ENCODE data around the gene EEF2K.
"Not testable (repeated sequence)": the region's sequence is repeated elsewhere in the genome, so short reads cannot be mapped to it uniquely, and the experiment has no call there.

EEF2K gene

GRCh38 chr16:22206013-22206841 lies at the start of gene EEF2K:
TSS of gene EEF2K (plus strand) at chr16:22206278. CDS start at chr16:22225730, 19,452 bp downstream.
- Histone ChIP-seq H3K36me3 (ENCODE audit: control insufficient read depth, insufficient read depth, low read length) (no peaks in the 10 kb centered on the region), H3K9ac (ENCODE audit: low read length) (peak within 1 kb of the TSS; percentile 78), H3K4me1 (ENCODE audit: control insufficient read depth, insufficient read depth, low read length) (peaks cover 26% of the 10 kb centered on the region), H3K27me3 (ENCODE audit: control insufficient read depth, insufficient read depth, low read length) (no peaks in the 10 kb centered on the region), H3K9me3 (ENCODE audit: control insufficient read depth, low read length) (no peaks in the 10 kb centered on the region), H3K4me3 (ENCODE audit: low read length) (peak within 1 kb of the TSS; percentile 67)

GRCh38 chr16:22161401-22161800 lies 44.7 kb upstream of the EEF2K start:
- Histone ChIP-seq H3K4me1 (ENCODE audit: control insufficient read depth, insufficient read depth, low read length) (peaks cover 5% of the 10 kb centered on the region), H3K36me3 (ENCODE audit: control insufficient read depth, insufficient read depth, low read length) (no peaks in the 10 kb centered on the region), H3K9ac (ENCODE audit: low read length) (no peak overlapping the region), H3K27me3 (ENCODE audit: control insufficient read depth, insufficient read depth, low read length) (peaks cover 17% of the 10 kb centered on the region), H3K9me3 (ENCODE audit: control insufficient read depth, low read length) (no peaks in the 10 kb centered on the region), H3K4me3 (ENCODE audit: low read length) (no peak overlapping the region)

DNA sequence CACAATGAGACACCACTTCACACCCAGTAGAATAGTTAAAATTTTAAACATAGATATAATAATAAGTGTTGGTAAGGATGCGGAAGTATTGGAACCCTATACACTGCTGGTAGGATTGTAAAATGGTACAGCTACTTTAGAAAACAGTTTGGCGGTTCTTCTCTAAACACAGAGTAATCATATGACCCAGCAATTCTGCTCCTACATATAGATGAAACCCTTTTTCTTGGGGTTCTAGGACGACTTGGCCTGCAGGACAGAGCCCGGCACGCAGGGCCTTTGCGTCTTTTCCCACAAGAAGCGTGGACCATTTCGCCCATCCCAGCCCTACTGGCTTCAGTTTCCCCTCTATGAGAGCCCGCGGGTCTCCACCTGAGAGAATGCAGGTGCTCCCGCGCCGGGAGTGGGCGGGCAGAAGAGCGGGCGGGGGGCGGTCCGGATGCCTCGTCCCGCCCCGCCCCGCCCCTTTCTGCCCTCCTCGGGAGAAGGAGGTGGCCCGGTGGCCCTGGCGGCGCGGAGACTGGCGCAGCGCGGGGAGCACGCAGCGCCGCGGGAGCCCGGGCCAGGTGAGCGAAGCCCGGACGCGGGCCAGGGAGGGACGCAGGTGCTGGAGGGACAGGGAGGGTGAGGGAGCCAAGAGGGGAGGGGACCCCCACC lies 44.0 kb upstream of the EEF2K start, which contains the start of gene SDR42E2:
SDR42E2 (plus strand) TSS at position 508 of the 657 bp plus-strand sequence. CDS start 3,077 bp downstream, outside the sequence.
- H3K4me3 ChIP-seq (ENCODE audit: low read length) = no peak within 1 kb of the TSS
- H3K9me3 ChIP-seq (ENCODE audit: control insufficient read depth, low read length) = no peaks in the 10 kb centered on the region
- H3K36me3 ChIP-seq (ENCODE audit: control insufficient read depth, insufficient read depth, low read length) = no peaks in the 10 kb centered on the region

DNA sequence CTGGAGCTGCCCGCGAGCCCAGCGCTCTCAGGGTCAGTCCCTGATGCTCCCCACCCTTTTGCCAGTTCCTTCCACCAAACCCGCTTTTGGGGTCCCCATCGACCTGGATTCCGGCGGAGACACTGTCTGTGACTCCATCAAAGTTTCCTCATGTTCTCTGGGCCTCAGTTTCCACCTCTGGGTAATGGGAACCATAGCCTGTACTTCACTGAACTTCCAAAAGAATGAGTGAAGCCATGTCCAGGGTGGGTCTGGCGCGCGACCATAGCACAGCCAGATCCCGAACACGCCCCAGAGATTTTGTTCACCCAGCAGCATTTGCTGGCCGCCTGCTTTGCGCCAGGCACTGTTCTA lies 43.4 kb upstream of the EEF2K start:
- Histone ChIP-seq H3K27me3 (ENCODE audit: control insufficient read depth, insufficient read depth, low read length) (peaks cover 17% of the 10 kb centered on the region), H3K9ac (ENCODE audit: low read length) (no peak overlapping the region), H3K36me3 (ENCODE audit: control insufficient read depth, insufficient read depth, low read length) (no peaks in the 10 kb centered on the region), H3K4me3 (ENCODE audit: low read length) (no peak overlapping the region), H3K4me1 (ENCODE audit: control insufficient read depth, insufficient read depth, low read length) (peaks cover 5% of the 10 kb centered on the region), H3K9me3 (ENCODE audit: control insufficient read depth, low read length) (no peaks in the 10 kb centered on the region)

More for the DNA sequence above, 44.0 kb upstream of the EEF2K start, which contains the start of gene SDR42E2:
- Histone ChIP-seq H3K27me3 (ENCODE audit: control insufficient read depth, insufficient read depth, low read length) (peaks cover 17% of the 10 kb centered on the region), H3K9ac (ENCODE audit: low read length) (no peak within 1 kb of the TSS), H3K4me1 (ENCODE audit: control insufficient read depth, insufficient read depth, low read length) (peaks cover 5% of the 10 kb centered on the region)

GRCh38 chr16:22163806-22164205 lies 42.3 kb upstream of the EEF2K start:
- Histone ChIP-seq H3K4me1 (ENCODE audit: control insufficient read depth, insufficient read depth, low read length) (peaks cover 5% of the 10 kb centered on the region), H3K27me3 (ENCODE audit: control insufficient read depth, insufficient read depth, low read length) (peaks cover 17% of the 10 kb centered on the region), H3K9ac (ENCODE audit: low read length) (no peak overlapping the region), H3K4me3 (ENCODE audit: low read length) (no peak overlapping the region), H3K9me3 (ENCODE audit: control insufficient read depth, low read length) (no peaks in the 10 kb centered on the region), H3K36me3 (ENCODE audit: control insufficient read depth, insufficient read depth, low read length) (no peaks in the 10 kb centered on the region)

DNA sequence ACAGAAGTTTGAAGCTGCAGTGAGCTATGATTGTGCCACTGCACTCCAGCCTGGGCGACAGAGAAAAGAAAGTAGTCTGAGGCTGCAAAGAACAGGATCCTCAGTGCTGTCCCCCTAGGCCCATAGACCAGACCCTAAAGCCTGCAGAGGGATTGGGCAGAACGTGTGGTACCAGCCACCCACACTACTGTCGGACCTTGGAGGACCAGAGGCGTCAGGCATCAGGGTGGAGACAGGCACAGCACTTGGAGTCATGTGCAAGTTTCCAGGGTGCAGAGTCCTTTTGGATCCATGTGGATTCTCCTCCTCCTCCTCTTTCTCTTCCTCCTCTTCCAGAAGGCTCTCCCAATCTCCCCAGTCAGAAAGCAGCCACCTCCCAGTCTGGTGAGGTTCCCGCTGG lies 41.6 kb upstream of the EEF2K start:
- H3K4me1 ChIP-seq (ENCODE audit: control insufficient read depth, insufficient read depth, low read length) = peaks cover 5% of the 10 kb centered on the region
- no peak overlapping the region for H3K9ac ChIP-seq (ENCODE audit: low read length)
- no peak overlapping the region for H3K4me3 ChIP-seq (ENCODE audit: low read length)
- peaks cover 17% of the 10 kb centered on the region for H3K27me3 ChIP-seq (ENCODE audit: control insufficient read depth, insufficient read depth, low read length)
- H3K9me3 ChIP-seq (ENCODE audit: control insufficient read depth, low read length) = no peaks in the 10 kb centered on the region
- no peaks in the 10 kb centered on the region for H3K36me3 ChIP-seq (ENCODE audit: control insufficient read depth, insufficient read depth, low read length)

DNA sequence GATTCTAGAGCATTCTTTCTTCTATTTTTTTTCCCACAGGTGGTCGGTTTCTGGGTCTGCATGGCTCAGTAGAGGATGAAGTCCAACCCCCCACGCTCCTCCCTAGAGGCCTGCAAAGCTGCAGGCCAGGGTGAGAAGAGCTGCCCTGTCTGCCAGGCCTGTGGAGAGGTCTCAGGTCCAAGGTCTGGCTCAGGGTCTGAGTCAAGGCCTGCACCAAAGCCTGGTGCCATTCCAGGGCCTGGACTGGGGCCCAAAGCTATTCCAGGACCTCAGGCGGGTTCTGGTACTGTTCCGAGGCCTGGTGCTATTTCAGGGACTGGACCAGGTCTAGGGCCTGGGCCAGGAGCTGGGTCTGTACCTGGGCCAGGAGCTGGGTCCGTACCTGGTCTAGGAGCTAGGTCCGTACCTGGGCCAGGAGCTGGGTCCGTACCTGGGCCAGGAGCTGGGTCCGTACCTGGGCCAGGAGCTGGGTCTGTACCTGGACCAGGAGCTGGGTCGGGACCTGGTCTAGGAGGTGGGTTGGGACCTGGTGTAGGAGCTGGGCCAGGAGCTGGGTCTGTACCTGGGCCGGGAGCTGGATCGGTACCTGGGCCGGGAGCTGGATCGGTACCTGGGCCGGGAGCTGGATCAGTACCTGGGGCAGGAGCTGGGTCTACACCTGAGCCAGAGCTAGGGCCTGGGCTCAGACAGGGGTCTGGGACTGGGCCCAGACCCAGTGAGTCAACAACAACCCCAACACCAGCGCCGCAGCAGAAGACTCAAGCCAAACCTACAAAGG lies 40.4 kb upstream of the EEF2K start:
- no peaks in the 10 kb centered on the region for H3K36me3 ChIP-seq (ENCODE audit: control insufficient read depth, insufficient read depth, low read length)
- H3K9ac ChIP-seq (ENCODE audit: low read length) = no peak overlapping the region
- no peaks in the 10 kb centered on the region for H3K9me3 ChIP-seq (ENCODE audit: control insufficient read depth, low read length)
- H3K4me1 ChIP-seq (ENCODE audit: control insufficient read depth, insufficient read depth, low read length) = peaks cover 5% of the 10 kb centered on the region
- peaks cover 12% of the 10 kb centered on the region for H3K27me3 ChIP-seq (ENCODE audit: control insufficient read depth, insufficient read depth, low read length)
- no peak overlapping the region for H3K4me3 ChIP-seq (ENCODE audit: low read length)

DNA sequence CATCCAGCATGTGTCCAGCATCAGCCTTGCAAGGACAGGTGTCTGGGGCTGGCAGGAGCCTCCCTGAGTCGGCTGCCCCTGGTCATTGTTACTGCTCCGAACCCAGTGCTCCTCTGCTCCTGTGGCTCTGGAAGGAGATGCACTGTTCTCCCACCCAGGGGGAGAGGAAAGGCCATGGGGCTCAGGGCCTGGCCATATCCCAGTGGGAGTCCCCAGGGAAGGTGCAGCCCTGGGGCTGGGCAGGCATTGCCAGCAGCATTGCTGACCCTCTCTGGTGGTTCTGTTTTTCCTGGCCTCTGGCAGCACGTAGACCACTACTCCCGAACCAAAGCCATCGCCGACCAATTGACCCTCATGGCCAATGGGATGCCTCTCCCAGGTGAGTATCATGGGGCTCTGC lies 34.1 kb upstream of the EEF2K start:
- Histone ChIP-seq H3K9me3 (ENCODE audit: control insufficient read depth, low read length) (no peaks in the 10 kb centered on the region), H3K36me3 (ENCODE audit: control insufficient read depth, insufficient read depth, low read length) (no peaks in the 10 kb centered on the region), H3K4me1 (ENCODE audit: control insufficient read depth, insufficient read depth, low read length) (no peaks in the 10 kb centered on the region), H3K9ac (ENCODE audit: low read length) (no peak overlapping the region), H3K4me3 (ENCODE audit: low read length) (no peak overlapping the region), H3K27me3 (ENCODE audit: control insufficient read depth, insufficient read depth, low read length) (no peaks in the 10 kb centered on the region)

GRCh38 chr16:22172642-22173041 lies 33.4 kb upstream of the EEF2K start:
- not testable (repeated sequence) for H3K9me3 ChIP-seq (ENCODE audit: control insufficient read depth, low read length); H3K4me1 ChIP-seq (ENCODE audit: control insufficient read depth, insufficient read depth, low read length); H3K4me3 ChIP-seq (ENCODE audit: low read length); H3K27me3 ChIP-seq (ENCODE audit: control insufficient read depth, insufficient read depth, low read length); H3K9ac ChIP-seq (ENCODE audit: low read length); H3K36me3 ChIP-seq (ENCODE audit: control insufficient read depth, insufficient read depth, low read length)

GRCh38 chr16:22174642-22175041 lies 31.4 kb upstream of the EEF2K start:
- no peak overlapping the region for H3K9ac ChIP-seq (ENCODE audit: low read length)
- H3K27me3 ChIP-seq (ENCODE audit: control insufficient read depth, insufficient read depth, low read length) = no peaks in the 10 kb centered on the region
- H3K9me3 ChIP-seq (ENCODE audit: control insufficient read depth, low read length) = no peaks in the 10 kb centered on the region
- H3K36me3 ChIP-seq (ENCODE audit: control insufficient read depth, insufficient read depth, low read length) = no peaks in the 10 kb centered on the region
- H3K4me3 ChIP-seq (ENCODE audit: low read length) = no peak overlapping the region
- H3K4me1 ChIP-seq (ENCODE audit: control insufficient read depth, insufficient read depth, low read length) = no peaks in the 10 kb centered on the region

DNA sequence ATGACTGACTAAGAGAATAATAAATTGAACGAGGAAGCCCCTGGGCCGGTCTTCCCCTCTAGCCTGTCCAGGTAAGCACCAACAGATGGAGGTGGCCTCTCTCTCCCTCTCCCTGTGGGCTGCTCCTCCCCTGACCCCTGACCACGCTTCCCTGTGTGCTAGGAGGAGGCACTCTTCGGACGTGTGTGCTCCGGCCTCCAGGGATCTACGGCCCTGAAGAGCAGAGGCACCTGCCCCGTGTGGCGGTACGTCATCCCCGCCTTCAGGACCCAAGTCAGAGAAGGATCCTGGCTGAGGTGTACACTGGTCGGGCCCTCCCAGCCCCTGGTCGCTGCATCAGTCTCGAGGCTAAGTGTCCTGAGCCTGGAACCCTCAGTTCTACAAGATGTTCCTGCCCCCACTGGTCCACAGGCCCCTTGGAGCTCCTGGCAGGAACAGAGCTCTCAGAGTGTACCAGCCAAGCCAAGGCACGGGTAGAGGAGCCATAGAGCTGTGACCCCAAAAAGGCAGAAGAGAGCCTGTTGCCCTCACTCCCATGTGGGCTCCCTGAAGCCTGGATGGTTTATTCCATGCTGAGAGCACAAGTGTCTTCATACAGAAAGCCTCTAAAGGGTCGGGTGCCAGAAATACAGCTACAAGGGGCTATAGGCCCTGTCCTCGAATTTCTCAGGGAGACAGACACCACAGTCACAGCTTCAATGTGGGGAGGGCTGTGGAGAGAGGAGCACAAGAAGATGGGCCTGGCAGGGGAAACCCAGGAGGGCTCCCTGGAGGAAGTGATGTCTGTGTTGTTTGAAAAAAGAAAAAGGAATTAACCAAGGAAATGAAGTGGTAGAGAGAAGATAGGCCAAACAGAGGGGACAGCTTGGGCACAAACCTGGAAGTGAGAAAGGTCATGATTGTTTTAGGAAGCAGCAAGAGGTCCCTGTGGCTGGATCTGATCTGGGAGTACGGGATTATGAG lies 27.8 kb upstream of the EEF2K start:
- no peak overlapping the region for H3K9ac ChIP-seq (ENCODE audit: low read length)
- H3K9me3 ChIP-seq (ENCODE audit: control insufficient read depth, low read length) = no peaks in the 10 kb centered on the region
- H3K36me3 ChIP-seq (ENCODE audit: control insufficient read depth, insufficient read depth, low read length) = no peaks in the 10 kb centered on the region
- H3K4me1 ChIP-seq (ENCODE audit: control insufficient read depth, insufficient read depth, low read length) = no peaks in the 10 kb centered on the region
- H3K27me3 ChIP-seq (ENCODE audit: control insufficient read depth, insufficient read depth, low read length) = no peaks in the 10 kb centered on the region
- no peak overlapping the region for H3K4me3 ChIP-seq (ENCODE audit: low read length)

Data from mucosa of stomach (tissue), 1 donor.